ENCODE measurements around the gene ASPG.

DNA sequence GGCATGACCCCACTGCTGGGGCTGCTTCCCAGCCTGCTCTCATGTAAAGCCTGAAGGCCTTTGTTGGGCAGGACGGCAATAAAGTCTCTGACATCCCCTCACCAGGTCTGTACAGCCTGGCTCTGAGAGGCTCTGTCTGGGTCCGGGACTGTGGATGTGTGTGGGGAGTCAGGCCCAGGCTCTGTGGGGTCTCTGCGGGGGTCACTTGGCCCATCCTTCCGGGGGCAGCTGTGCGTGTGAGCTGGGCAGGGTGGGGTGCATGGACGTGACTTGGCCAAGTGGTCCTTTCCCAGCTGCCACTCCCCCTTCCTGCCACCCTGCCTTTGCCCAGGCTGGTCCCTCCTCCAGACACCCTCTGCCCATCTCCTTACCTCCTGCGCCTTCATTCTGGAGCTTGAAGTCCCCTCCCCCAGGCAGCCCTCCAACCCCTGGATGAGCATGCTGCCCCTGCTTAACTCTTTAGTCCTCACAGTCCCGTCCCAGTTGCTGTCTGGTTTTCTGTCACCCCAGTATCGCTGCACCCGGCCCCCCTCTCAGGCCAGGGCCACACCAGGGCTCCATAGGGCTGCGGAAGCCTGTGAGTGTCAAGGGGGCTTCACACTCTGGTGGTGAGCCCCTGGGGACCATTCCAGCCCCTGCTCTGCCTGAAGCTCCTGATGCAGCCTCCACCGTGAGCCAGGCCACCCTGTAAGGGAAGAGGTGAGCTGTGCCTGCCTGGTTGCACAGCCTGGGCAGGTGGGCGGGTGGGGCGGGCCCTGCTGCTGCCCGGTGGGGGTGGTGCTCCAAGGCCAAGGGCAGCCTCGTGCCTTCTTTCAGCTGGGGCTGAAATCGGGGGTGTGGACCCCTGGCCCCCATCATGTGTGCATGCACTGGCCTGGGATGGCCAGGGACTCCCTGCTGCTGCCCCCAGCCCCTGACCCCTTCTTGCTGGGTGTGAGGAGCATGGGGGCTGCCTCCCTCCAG lies 27.4 kb downstream of the ASPG start:
- no peak for TF ChIP-seq POLR2AphosphoS5 (IDR thresholded peaks at IDR 0.05; ENCODE audit: low read depth, low read length)
- no peak for TF ChIP-seq SIN3A (IDR thresholded peaks at IDR 0.05; ENCODE audit: borderline replicate concordance, insufficient read depth, low read length)

Data from PFSK-1 (cell line).